Measurements from ENCODE around the gene SLC27A5. TPM values are rescaled to one million over a fixed set of nuclear protein-coding genes. Genes with fewer than 3 reads are reported as not detected.

The SLC27A5 gene
- total and polyA plus RNA-seq, 2 of the 4 experiments (the other 2 are of a cell fraction): 7.7 to 11.2 TPM

GRCh38 chr19:58498316-58499020, 13.3 kb downstream of the SLC27A5 start:
- WGBS, 2 experiments (ENCODE audit: extremely low coverage in 2 of 2, insufficient read length in 1 of 2): 58% methylated on average over 2 of the region's 22 CpGs; no CpG with 5 or more reads in 1 of the 2 experiments
- POLR2A ChIA-PET (ENCODE audit: unreplicated experiment): no interaction called here
- BruUV-seq (replicated peaks): no TSS peak

More at GRCh38 chr19:58498316-58499020, 13.3 kb downstream of the SLC27A5 start:
- no peaks in the 10 kb centered on the region for H3K27me3 ChIP-seq (ENCODE audit: control insufficient read depth, insufficient read depth, low read length)
- H3K14ac ChIP-seq (replicated peaks; ENCODE audit: low read depth, low read length): no peak overlapping the region
- H2BK120ac ChIP-seq (ENCODE audit: low read depth, low read length): no peak overlapping the region
- no peak overlapping the region for H3K23ac ChIP-seq (ENCODE audit: low read depth, low read length)
- H3K4me1 ChIP-seq (ENCODE audit: control insufficient read depth, insufficient read depth, low read length): peaks cover 4% of the 10 kb centered on the region; the same call in 1 of the 2 replicates
- in situ Hi-C loops (cut with MboI; ENCODE audit: low sequenced_read_pairs): no loop called here
- H3K36me3 ChIP-seq (ENCODE audit: control insufficient read depth, insufficient read depth, low read length): no peaks in the 10 kb centered on the region
- dilution Hi-C loops (cut with HindIII; ENCODE audit: low sequenced_read_pairs, unreplicated experiment): no loop called here
- H2AK9ac ChIP-seq (replicated peaks; ENCODE audit: low read depth, low read length, poor library complexity): peak overlapping the region; percentile 71
- H3K56ac ChIP-seq (ENCODE audit: extremely low read depth, insufficient read depth, low read length): no peak overlapping the region
- H2AK5ac ChIP-seq (ENCODE audit: low read depth, low read length): peak overlapping the region; percentile 14; the same call in 1 of the 2 replicates
- H4K20me1 ChIP-seq (ENCODE audit: insufficient read depth, low read length): no peaks in the 10 kb centered on the region
- peak overlapping the region; percentile 87 for H2AFZ ChIP-seq (replicated peaks; ENCODE audit: low read length, poor library complexity)
- H4K91ac ChIP-seq (ENCODE audit: insufficient read depth, low read depth, low read length): peak overlapping the region; percentile 4; the same call in 1 of the 2 replicates
- no peak overlapping the region for H2BK20ac ChIP-seq (ENCODE audit: low read depth, low read length)
- 0 out of 2 replicates have a peak overlapping the region, but pooled peaks have one; percentile 15 for H3K9ac ChIP-seq (ENCODE audit: low read depth, low read length)
- no peak overlapping the region for H3K18ac ChIP-seq (ENCODE audit: low read depth, low read length)
- peak overlapping the region; percentile 53 for H3K4me3 ChIP-seq (ENCODE audit: insufficient read depth, low read depth, low read length)
- H3K4me2 ChIP-seq (ENCODE audit: low read depth, low read length): peak overlapping the region; percentile 90
- H3K4ac ChIP-seq (ENCODE audit: low read depth, low read length): peak overlapping the region; percentile 53; the same call in 1 of the 2 replicates
- no peak for ATAC-seq (ENCODE audit: low read depth)
- DNase-seq: no peak
- TF ChIP-seq POLR2A (IDR thresholded peaks at IDR 0.05; ENCODE audit: low read depth, low read length) (no peak), RAD21 (IDR thresholded peaks at IDR 0.05; ENCODE audit: low read length) (no peak), SMC3 (IDR thresholded peaks at IDR 0.05; ENCODE audit: low read depth, low read length) (no peak), CEBPB (IDR thresholded peaks at IDR 0.05; ENCODE audit: low read depth, low read length) (no peak), MAZ (IDR thresholded peaks at IDR 0.05; ENCODE audit: borderline replicate concordance, low read depth, low read length) (no peak), NFE2L2 (IDR thresholded peaks at IDR 0.05; ENCODE audit: low read depth, low read length) (no peak), CHD1 (IDR thresholded peaks at IDR 0.05; ENCODE audit: low read depth, low read length) (no peak)
- no peaks in the 10 kb centered on the region for H3K9me3 ChIP-seq (ENCODE audit: control insufficient read depth, insufficient read depth, low read length)
- intact Hi-C loops (cut with micrococcal nuclease): loop anchor here (1.0 kb wide), 2 partner anchors 21 to 111 kb away; partner anchors contain the start of genes RPS5 and ZBTB45
- H3K27ac ChIP-seq (ENCODE audit: insufficient read depth, low read length): no peak overlapping the region; the same call in 1 of the 2 replicates
- peaks cover 6 to 11% of the 10 kb centered on the region in 2 experiments for H3K79me1 ChIP-seq (ENCODE audit: low read depth in 1 of 2, low read length in 2 of 2)
- peaks cover 14% of the 10 kb centered on the region for H3K9me1 ChIP-seq (ENCODE audit: insufficient read depth, low read length)
- no peak overlapping the region for H2BK15ac ChIP-seq (ENCODE audit: low read depth, low read length)
- H2BK5ac ChIP-seq (ENCODE audit: low read depth, low read length, poor library complexity, severe bottlenecking): no peak overlapping the region
- CTCF ChIA-PET: no interaction called here
- peak overlapping the region; percentile 87 to 99 for H4K8ac ChIP-seq (ENCODE audit: low read depth in 2 of 2, low read length in 2 of 2)
- peak overlapping the region; percentile 46 for H4K5ac ChIP-seq (ENCODE audit: low read depth, low read length)
